Activated T-cell treated with anti-CD3 and anti-CD28 coated beads, Interleukin-2, amount 50 U/mL, for 48 hours (primary cell): ENCODE data around the gene AFF1.

ENCODE experiments used
- DNase-seq, 2 experiments: peaks; one replicate each; pipeline ENCODE4 v3.0.0-alpha.2; 2020

AFF1 gene

DNA sequence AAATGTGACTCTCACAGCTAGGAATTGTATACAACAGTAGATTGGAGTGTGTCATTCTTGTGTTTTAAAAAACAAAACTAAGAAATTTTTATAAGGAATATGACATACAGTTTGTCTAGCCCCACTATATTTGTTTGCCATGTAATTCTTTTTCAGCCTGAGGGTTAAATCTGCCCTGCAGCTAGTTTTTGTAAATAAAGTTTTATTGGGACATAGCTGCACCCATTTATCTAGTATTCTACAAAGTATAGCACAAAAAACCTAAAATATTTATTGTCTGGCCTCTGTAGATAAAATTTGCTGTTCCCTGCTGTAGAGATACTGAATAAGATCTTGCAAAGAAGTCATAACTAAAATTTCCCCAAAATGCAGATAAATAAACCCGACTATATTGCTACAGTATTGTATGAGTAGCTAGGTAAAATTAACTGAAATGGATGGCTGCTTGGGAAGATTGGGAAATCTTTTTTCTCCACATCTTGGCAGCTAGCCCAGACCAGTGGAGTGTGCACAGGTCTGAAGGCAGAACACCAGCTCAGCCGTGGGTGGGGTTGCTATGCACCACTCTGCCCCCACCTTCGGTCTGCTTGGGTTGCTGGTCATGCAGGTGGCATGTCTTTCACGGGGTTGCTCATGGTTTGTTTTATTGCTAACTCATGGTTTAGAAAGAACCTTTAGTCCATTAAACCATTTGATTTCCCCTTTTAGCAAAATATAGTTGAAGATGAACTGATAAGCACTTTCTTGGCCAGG, 157.8 kb downstream of the AFF1 start:
- no peak for DNase-seq

DNA sequence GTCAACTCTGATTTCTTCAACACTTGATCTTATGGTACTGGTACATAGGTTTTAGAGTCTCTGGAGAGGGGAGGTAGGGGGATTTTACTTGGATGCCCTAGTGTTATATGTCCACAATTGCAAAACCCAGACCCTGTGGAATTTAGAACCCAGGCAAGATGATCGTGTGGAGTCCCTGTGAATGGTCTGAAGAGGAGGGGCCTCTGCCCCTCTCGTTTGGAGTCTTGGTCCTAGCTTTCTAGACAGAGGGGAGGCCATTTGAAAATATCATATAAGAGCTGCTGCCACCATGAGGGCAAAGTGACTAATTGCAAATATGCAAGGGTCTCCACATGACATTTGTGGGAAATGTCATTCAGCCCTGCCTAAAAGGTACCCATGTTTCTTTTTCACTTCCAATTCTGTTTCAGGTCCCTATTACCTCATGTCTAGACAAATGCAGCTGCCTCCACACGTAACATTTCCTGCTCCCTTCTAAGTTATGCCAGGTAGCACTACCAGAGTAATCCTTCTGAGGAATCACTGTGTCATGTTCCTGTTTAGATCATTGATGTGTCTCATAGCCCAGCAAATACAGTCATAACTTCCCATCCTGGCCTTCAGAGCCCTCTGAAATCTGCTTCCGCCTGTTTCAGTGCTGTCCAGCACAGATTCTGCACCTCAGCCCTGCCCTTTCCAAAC, 158.8 kb downstream of the AFF1 start:
- DNase-seq = peak; percentile 50 to 53

DNA sequence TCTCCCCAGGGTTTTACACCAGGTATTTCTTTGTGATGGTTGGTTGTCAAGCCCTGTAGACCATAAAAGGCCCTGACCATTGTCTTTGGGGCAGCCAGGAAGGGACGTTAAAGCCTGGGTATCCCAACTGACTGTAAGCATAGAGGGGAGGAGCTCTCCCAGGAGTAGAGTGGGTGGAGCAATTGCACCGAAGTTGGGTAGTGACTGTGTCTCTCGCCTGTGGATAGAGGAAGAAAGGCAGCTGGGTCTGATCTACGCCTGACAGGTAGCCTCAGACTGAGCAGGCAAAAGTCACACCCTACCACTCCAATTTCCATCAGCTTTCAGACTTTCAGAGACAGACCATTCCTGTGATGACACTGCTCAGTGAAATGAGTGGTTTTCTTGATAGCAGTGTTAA, 162.3 kb downstream of the AFF1 start:
- no peak for DNase-seq

DNA sequence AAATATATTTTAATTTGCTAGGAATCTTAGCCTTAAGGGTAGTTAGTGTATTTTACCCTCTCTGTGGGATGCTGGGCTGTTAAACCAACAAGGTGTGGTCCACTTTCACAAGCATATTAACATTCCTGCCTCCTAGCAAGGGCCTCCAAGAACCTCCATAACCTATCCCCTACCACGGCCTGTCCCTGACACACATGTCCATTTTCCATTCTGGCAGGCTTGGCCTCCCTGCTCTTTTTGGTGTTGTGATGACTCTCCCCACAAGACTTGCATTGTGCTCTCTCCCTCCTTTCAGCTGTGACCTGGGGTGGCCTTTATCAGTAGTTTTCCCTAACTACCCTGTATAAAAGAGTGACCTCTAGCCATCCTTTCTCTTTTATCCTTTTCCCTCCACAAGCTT, 165.4 kb downstream of the AFF1 start:
- no peak for DNase-seq

DNA sequence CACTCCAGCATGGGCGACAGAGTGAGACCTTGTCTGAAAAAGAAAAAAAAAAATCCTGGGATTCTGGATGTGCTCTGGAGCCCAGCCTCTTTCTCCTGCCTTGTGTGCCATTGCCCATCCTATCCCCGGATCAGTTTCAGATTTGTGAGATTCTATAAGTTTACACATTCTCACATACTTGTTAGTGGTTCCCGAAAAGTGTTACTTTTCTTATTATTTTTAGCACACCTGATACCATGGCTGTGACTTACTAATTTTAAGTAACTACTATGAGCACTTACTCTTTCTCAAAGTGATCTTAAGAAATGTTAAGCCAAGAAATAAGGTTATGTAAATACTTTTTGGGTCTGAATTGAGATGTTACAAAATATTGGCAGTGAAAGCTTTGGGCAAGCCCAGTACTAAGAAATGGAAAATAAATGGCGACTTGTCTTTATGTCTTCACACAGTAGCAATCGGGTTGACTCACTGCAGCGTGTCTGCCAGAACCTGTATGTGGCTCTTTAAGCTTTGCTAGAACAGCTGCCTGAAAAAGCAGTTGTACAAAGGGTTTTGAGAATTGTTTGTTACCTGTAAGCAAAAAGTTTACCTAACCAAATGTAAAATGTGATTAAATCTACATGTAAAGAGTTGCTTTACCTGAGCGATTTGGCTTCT, 166.9 kb downstream of the AFF1 start:
- no peak for DNase-seq

DNA sequence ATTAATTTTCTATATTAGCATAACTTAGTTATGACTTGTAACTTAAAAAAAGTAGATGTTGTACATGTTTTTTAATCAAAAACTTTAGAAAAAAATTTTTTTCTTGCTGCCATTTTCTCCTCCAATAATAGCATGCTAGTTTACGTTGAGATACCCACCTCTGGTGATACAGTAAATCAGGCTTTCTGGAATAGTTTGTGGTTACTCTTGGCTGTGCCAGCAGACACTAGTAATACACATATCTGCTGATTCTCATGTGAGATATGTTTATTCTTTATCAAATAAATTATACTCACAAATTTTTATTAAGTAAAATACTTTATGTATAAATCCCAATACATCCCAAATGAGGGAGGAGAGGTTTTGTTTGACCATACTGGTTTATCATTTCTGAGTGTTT, 168.3 kb downstream of the AFF1 start:
- DNase-seq = no peak

DNA sequence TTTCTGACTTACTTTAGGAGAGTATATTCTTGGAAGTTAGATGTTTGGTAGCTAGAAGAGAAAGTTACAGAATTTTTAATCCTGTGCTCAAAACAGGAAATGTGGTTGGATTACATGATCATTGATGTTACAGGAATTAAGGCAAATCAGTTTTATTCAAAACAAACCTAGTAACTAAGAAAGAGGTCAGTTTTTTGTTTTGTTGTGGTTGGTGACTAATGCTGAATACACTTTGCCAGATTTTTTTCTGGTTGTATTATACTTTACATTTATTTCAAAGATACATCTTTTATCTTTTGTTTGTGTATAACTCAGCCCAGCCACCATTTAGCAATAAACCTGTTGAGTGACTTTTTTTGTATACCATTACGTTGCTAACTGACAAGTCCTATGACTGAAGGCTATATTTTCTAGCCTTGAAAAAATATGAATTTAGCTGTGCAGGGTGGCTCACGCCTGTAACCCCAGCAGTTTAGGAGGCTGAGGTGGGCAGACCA, 168.9 kb downstream of the AFF1 start:
- no peak for DNase-seq

DNA sequence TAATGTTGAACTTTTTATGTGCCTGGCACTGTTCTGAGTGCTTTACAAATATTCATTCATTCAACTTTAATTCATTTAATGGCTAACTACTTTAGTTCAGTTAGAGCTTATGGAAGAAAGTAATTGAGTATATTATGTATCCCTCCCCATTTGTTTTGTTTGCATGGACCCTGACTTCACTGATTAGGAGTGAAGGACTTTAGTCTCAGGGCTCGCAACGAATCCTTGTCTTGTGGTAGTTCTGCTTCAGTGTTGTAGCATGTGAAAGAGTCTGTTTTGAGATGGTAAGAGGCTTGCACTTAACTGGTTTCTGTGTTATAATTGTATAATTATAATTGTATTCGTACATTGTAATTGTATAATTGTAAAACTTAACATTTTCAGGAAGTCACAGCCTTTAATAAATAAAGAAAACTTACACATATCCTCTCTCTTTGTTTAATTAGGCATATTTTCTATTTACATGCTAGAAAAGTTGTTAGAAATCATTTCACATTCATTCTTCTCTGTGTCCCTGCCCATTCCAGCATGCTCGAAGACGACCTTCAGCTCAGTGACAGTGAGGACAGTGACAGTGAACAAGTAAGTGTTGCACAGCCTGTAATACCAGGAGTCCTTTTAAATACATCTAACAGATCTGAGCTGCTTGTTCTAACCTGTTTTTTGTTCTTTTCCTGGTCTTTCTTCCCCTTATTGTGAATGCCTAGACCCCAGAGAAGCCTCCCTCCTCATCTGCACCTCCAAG, 170.5 kb downstream of the AFF1 start:
- no peak for DNase-seq

DNA sequence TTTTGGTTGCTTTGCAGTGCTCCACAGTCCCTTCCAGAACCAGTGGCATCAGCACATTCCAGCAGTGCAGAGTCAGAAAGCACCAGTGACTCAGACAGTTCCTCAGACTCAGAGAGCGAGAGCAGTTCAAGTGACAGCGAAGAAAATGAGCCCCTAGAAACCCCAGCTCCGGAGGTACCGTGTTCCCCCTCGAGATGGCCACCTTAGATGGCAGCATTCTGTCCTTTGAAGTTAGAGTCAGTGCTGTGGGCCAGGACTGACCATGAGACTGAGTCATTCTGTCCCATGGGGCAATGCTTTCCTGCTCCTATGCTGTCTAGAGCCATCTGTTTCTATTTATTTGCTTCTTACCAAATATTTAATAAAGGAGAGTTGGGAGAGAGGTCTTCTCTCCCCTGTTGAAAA, 173.3 kb downstream of the AFF1 start:
- DNase-seq = no peak

DNA sequence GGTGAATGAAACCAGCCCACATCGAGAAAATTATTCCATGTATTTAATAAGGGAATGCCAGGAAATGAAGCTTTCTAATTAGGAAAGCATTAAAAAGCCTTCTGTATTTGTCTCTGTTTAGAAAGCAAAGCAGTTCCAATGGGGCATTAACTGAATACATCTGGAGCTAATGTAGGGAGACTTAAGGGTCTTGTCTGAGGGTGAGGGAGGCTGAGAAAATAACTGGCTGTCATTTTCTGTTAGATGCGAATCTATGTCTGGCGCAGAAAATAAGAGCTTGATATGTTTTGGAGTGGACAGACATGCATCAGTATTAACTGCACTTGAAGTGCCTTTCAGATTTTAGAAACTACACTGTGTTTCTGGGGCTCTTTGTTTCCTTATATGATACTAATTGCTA, 174.3 kb downstream of the AFF1 start:
- DNase-seq = no peak

DNA sequence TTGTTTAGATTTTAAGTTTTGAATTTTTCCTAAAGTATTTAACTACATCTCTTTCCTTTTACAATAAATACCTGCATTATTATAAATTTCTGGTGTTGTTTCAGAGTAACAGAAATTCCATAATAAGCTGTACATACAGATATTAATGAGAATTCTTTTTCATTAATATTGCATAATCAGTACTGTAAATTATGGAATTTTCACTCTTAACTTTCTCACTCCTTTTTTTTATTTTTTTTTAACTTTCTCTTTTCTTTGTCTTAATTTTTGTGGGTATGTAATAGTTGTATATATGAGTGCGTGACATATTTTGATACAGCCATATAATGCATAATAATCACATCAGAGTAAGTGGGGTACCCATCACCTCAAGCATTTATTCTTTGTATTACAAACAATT, 175.1 kb downstream of the AFF1 start:
- DNase-seq = no peak

DNA sequence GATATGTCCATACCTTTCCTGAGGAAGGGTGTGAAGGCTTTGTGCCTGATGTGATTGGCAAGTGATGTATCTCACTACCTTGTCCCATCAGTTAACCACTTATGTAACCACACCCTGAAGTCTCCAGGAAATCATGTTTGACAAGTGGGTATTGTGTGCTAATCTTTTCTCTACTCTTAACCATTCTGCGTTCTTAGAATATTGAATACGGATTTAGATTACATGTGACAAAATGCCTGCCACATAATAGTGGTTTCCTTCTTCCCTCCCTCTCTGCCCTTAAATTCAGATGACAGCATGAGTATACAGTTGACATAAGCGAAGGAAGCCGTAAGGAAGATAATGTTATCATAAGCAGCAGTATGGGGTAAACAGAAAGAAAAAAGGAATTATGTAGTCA, 177.3 kb downstream of the AFF1 start:
- DNase-seq = no peak

DNA sequence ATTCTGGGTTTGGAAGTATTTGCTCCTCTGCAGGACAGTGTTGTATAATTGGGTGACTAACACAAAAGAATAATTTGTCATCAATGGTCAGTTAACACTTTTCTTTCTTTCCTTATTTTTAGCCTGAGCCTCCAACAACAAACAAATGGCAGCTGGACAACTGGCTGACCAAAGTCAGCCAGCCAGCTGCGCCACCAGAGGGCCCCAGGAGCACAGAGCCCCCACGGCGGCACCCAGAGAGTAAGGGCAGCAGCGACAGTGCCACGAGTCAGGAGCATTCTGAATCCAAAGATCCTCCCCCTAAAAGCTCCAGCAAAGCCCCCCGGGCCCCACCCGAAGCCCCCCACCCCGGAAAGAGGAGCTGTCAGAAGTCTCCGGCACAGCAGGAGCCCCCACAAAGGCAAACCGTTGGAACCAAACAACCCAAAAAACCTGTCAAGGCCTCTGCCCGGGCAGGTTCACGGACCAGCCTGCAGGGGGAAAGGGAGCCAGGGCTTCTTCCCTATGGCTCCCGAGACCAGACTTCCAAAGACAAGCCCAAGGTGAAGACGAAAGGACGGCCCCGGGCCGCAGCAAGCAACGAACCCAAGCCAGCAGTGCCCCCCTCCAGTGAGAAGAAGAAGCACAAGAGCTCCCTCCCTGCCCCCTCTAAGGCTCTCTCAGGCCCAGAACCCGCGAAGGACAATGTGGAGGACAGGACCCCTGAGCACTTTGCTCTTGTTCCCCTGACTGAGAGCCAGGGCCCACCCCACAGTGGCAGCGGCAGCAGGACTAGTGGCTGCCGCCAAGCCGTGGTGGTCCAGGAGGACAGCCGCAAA, 179.6 kb downstream of the AFF1 start:
- no peak for DNase-seq

DNA sequence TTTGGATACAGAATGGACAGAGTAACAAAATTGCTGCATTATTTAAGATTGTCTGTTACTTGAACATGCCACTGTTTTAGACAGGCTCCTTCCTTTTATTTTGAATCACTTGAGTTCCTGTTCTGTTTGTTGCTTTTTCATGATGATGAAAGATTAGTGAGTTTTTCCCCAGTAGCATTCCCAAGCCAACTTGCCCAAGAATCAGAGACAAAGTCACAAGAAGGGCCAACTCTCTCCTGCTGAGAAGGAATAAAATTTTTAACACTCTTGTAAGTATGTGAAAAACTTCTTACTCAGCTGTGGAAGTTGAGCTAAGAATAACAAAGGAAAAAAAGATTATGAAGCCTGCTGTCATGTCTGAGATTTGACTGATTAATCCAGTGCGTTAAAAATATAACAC, 181.4 kb downstream of the AFF1 start:
- no peak for DNase-seq

DNA sequence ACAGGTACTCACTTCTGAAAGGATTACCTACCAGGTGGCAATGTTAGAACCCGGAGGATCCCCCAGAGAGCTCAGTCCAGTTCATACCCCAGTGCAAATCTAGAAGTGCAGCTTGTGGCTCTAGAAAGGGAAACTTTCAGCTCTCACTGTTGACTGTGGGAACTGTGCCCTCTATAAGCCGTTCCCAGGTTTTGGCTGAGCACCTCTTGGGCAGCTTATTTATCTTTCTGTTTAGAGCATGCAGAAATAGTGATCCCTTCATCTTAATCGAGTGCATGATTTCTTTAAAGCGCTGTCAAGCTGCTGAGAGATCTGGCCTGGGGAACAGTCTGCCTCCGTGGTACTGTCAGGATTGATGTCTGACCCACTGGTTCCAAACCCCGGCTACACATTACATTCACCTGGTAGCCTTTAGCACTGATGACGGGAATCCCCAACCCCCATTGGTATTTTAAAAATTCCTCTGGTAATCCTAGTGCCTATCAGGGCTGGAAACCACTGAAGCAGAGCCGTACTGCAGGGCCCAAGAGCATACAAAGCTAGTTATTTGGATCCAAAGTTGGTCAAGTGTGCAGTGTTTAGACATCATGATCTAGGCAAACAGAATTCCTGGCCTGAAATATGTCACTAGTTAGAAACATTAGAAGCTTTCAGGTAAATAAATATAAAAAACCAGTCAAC, 182.4 kb downstream of the AFF1 start:
- DNase-seq = no peak

DNA sequence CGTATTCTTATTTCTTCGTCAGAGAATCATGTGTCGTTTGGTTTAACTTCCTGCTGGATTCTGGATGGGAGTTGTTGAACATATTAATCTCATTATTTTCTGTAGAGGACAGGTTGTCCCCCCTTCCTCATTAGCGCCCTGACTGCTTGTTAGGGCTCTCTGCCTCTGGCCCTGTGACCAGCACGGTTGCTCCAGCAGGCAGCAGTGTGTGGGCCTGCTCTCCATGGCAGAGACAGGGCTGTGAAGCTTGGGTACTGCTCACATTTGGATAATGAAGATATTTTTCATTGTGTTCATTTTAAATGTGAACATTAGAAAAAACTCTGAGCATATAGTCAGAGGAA, 182.9 kb downstream of the AFF1 start:
- no peak for DNase-seq

DNA sequence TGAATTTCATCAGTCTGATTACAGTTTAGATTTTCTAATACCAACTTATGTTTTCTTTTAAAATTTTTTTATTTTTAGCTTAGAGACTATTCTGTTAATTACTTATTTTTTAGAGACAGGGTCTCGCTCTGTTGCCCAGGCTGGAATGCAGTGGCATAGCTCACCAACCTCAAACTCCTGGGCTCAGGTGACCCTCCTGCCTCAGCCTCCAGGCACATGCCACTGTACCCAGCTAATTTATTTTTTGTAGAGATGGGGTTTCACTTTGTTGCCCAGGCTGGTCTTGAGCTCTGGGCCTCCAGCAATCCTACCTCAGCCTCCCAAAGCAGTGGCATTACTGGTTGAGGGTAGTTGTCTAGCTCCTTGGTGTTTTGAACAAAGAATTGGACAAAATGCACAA, 183.6 kb downstream of the AFF1 start:
- DNase-seq = no peak

DNA sequence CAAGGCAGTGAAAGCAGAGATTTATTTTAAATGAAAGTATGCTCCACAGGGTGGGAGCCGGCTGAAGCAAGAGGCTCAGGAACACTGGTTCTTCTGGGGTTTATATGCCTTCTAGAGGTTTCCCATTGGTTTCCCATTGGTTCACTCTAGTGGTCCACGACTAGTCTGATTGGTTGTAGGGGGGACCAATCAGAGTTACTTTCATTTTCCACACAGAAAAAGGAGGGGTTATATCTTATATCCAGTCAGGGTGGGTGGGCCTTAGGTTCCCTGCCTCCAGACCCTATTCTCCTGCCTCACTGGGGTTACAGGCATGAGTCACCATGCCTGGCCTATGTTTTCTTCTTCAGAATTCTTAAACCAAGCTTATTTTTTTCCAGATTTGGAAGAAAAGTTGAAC, 184.0 kb downstream of the AFF1 start:
- no peak for DNase-seq

DNA sequence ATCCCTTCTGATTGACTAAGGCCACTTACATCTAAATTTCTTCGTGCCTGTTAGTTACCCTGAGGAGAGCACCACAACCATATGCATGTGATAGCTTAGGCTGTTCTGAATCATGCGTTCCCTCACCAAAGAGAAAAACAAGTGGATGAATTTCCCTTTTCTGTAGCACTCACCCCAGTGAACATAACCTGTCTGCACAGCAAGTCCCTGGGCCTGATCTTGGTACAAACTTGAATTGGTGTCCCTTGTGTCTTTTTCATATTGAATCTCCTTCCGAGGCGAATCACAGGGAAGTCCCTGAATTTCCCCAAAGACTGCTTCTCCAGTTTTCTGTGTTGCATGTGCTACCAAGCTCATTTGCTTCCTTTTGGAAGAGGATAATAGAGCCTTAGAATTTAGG, 185.2 kb downstream of the AFF1 start:
- no peak for DNase-seq

DNA sequence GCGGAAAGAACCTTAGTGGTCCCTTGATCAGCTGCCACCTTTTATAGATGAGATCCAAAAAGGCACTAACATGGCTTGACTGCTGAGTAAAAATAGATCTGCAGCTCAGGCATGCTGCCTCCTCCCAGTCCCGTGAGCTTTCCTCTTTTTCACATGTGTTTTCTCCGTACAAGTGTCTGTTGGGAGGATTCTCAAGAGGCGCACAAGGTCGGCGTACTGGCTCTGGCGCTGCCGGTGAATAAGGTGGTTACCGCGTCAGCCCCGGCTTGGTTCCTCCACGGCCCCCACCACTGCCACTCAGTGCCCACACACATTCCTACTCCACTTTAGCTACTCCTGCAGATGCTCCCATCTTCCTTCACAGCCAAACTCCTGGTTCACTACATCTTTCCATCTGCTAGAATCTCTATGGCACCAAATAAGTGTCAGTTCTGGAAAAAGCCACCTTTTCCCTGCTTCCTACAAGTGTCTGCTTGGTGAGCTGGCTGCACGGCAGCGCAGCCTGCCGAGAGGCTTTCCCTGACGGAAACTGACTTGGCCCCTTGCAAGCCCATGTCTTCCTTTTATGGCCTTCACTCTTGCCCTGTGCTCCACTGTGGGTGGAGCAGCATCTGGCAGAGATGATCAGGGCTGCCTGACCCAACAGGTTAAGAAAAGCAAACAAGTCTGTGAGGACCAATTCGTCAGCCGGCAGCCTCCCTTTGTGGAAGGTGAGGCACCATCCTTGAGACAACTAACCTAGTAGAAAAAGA, 185.8 kb downstream of the AFF1 start:
- no peak for DNase-seq
